ENCODE results near the gene DNAJC9.

DNAJC9 gene

DNA sequence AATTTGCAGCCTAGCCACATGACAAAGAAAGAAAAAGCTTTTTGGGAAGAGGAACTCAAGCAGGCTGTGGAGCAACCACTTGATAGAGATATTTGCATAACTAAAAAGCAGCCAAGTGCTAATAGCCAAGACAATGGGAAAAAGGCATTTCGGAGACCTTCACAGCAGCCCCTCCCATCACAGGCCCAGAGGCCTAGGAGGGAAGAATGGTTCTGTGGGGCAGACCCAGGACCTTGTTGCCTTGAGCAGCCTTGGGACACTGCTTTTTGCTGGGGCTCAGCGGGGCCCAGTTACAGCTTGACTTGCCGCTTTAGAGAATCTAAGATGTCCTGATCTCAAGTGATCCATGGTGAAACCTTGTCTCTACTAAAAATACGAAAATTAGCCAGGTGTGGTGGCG lies 40.7 kb downstream of the DNAJC9 start:
- TF ChIP-seq, protein P1, sequence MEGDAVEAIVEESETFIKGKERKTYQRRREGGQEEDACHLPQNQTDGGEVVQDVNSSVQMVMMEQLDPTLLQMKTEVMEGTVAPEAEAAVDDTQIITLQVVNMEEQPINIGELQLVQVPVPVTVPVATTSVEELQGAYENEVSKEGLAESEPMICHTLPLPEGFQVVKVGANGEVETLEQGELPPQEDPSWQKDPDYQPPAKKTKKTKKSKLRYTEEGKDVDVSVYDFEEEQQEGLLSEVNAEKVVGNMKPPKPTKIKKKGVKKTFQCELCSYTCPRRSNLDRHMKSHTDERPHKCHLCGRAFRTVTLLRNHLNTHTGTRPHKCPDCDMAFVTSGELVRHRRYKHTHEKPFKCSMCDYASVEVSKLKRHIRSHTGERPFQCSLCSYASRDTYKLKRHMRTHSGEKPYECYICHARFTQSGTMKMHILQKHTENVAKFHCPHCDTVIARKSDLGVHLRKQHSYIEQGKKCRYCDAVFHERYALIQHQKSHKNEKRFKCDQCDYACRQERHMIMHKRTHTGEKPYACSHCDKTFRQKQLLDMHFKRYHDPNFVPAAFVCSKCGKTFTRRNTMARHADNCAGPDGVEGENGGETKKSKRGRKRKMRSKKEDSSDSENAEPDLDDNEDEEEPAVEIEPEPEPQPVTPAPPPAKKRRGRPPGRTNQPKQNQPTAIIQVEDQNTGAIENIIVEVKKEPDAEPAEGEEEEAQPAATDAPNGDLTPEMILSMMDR (IDR thresholded peaks at IDR 0.05; ENCODE audit: low read length): no peak
- TF ChIP-seq EZH2 (IDR thresholded peaks at IDR 0.05; ENCODE audit: borderline replicate concordance, low read length): no peak
- Histone ChIP-seq H3K4me3 (ENCODE audit: low read depth, low read length, poor library complexity, severe bottlenecking) (no peak overlapping the region), H3K9me2 (ENCODE audit: low read depth, low read length) (no peaks in the 10 kb centered on the region), H3K4me1 (ENCODE audit: insufficient read depth, low read length, severe bottlenecking) (no peaks in the 10 kb centered on the region), H3K36me3 (ENCODE audit: insufficient read depth, low read length) (no peaks in the 10 kb centered on the region), H3K9me3 (ENCODE audit: low read length) (peaks cover 5% of the 10 kb centered on the region; the same call in 1 of the 2 replicates), H3K4me2 (ENCODE audit: low read length) (no peak overlapping the region), H3F3A (ENCODE audit: insufficient read depth, low read length) (no peaks in the 10 kb centered on the region), H2AFZ (ENCODE audit: low read length) (no peak overlapping the region), H3K27ac (ENCODE audit: low read depth, low read length, poor library complexity, severe bottlenecking) (no peak overlapping the region), H4K20me1 (ENCODE audit: insufficient read depth, low read length) (no peaks in the 10 kb centered on the region), H3K27me3 (ENCODE audit: insufficient read depth, low read length) (no peaks in the 10 kb centered on the region), H3K9ac (ENCODE audit: low read length) (no peak overlapping the region), H3K79me2 (ENCODE audit: insufficient read depth, low read length) (no peaks in the 10 kb centered on the region)

DNA sequence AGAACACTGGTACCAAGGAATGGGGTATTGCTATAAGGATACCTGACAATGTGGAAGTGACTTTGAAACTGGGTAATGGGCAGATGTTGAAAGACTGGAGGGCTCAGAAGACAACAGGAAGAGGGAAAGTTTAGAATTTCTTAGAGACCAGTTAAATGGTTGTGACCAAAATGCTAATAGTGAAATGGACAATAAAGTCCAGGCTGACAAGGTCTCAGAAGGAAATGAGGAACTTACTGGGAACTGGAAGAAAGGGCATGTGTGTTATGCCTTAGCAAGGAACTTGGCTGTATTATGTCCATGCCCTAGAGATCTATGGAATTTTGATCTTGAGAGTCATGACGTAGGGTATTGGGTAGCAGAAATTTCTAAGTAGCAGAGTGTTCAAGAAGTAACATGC lies 41.2 kb downstream of the DNAJC9 start:
- Histone ChIP-seq H3K4me3 (ENCODE audit: low read depth, low read length, poor library complexity, severe bottlenecking) (no peak overlapping the region), H3K9ac (ENCODE audit: low read length) (no peak overlapping the region), H3K9me2 (ENCODE audit: low read depth, low read length) (no peaks in the 10 kb centered on the region)

DNA sequence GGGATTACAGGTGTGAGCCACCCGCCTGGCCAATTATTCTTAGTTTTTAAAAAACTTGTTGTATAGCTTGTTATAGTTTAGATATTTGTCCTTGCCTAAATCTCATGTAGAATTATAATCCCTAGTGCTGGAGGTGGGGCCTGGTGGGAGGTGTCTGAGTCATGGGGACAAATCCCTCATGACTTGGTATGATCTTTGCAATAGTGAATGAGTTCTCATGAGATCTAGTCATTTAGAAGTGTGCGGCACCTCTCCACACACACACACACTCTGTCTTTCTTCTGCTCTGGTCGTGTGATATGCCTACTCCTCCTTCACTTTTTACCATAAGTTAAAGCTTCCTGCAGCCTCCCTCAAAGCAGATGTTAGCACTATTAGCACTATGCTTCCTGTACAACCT lies 42.0 kb downstream of the DNAJC9 start:
- no peaks in the 10 kb centered on the region for H3K36me3 ChIP-seq (ENCODE audit: insufficient read depth, low read length)
- no peak overlapping the region for H3K4me3 ChIP-seq (ENCODE audit: low read depth, low read length, poor library complexity, severe bottlenecking)
- H3K27ac ChIP-seq (ENCODE audit: low read depth, low read length, poor library complexity, severe bottlenecking): no peak overlapping the region
- H3K9me3 ChIP-seq (ENCODE audit: low read length): peaks cover 5% of the 10 kb centered on the region; the same call in 1 of the 2 replicates
- H3K27me3 ChIP-seq (ENCODE audit: insufficient read depth, low read length): no peaks in the 10 kb centered on the region
- no peak overlapping the region for H3K4me2 ChIP-seq (ENCODE audit: low read length)
- no peak for TF ChIP-seq EZH2 (IDR thresholded peaks at IDR 0.05; ENCODE audit: borderline replicate concordance, low read length)
- TF ChIP-seq, protein P1 (IDR thresholded peaks at IDR 0.05; ENCODE audit: low read length): no peak
- no peaks in the 10 kb centered on the region for H3K9me2 ChIP-seq (ENCODE audit: low read depth, low read length)
- no peaks in the 10 kb centered on the region for H4K20me1 ChIP-seq (ENCODE audit: insufficient read depth, low read length)
- H2AFZ ChIP-seq (ENCODE audit: low read length): no peak overlapping the region
- H3K79me2 ChIP-seq (ENCODE audit: insufficient read depth, low read length): no peaks in the 10 kb centered on the region
- no peak overlapping the region for H3K9ac ChIP-seq (ENCODE audit: low read length)
- H3F3A ChIP-seq (ENCODE audit: insufficient read depth, low read length): no peaks in the 10 kb centered on the region
- no peaks in the 10 kb centered on the region for H3K4me1 ChIP-seq (ENCODE audit: insufficient read depth, low read length, severe bottlenecking)

More for the DNA sequence above, 41.2 kb downstream of the DNAJC9 start:
- Histone ChIP-seq H2AFZ (ENCODE audit: low read length) (no peak overlapping the region), H3K79me2 (ENCODE audit: insufficient read depth, low read length) (no peaks in the 10 kb centered on the region), H3K36me3 (ENCODE audit: insufficient read depth, low read length) (no peaks in the 10 kb centered on the region), H4K20me1 (ENCODE audit: insufficient read depth, low read length) (no peaks in the 10 kb centered on the region), H3K4me1 (ENCODE audit: insufficient read depth, low read length, severe bottlenecking) (no peaks in the 10 kb centered on the region), H3K9me3 (ENCODE audit: low read length) (peaks cover 5% of the 10 kb centered on the region; the same call in 1 of the 2 replicates), H3K27ac (ENCODE audit: low read depth, low read length, poor library complexity, severe bottlenecking) (no peak overlapping the region), H3K4me2 (ENCODE audit: low read length) (no peak overlapping the region), H3K27me3 (ENCODE audit: insufficient read depth, low read length) (no peaks in the 10 kb centered on the region), H3F3A (ENCODE audit: insufficient read depth, low read length) (no peaks in the 10 kb centered on the region)
- no peak for TF ChIP-seq EZH2 (IDR thresholded peaks at IDR 0.05; ENCODE audit: borderline replicate concordance, low read length)
- TF ChIP-seq, protein P1 (IDR thresholded peaks at IDR 0.05; ENCODE audit: low read length): no peak
